ENCODE measurements around the gene CDH12. TPM values are rescaled to one million over a fixed set of nuclear protein-coding genes. Genes with fewer than 3 reads are reported as not detected.

CDH12 gene
- total RNA-seq, 1 experiment from 2014 or later = 2.3 TPM

DNA sequence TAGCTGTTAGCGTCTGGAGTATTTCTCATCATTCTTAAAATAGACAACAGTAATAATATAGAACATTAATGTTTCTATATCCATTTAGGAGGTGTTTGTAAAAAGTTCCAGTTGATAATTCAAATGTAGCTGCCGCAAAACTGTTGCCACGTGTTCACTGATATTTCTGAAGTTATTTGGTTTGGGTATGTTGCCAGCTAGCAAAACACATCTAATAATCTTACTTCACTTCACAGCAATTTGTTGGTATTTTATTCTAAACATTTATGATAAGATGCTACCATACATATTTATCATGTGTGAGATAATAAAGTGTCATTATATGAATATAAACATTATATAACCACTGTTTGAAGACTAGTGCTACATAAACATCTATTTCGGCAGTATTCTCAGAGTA, 101.6 kb downstream of the CDH12 start:
- CTCF ChIA-PET = no interaction called here
- TF ChIP-seq, protein P1, sequence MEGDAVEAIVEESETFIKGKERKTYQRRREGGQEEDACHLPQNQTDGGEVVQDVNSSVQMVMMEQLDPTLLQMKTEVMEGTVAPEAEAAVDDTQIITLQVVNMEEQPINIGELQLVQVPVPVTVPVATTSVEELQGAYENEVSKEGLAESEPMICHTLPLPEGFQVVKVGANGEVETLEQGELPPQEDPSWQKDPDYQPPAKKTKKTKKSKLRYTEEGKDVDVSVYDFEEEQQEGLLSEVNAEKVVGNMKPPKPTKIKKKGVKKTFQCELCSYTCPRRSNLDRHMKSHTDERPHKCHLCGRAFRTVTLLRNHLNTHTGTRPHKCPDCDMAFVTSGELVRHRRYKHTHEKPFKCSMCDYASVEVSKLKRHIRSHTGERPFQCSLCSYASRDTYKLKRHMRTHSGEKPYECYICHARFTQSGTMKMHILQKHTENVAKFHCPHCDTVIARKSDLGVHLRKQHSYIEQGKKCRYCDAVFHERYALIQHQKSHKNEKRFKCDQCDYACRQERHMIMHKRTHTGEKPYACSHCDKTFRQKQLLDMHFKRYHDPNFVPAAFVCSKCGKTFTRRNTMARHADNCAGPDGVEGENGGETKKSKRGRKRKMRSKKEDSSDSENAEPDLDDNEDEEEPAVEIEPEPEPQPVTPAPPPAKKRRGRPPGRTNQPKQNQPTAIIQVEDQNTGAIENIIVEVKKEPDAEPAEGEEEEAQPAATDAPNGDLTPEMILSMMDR (IDR thresholded peaks at IDR 0.05; ENCODE audit: unreplicated experiment) = no peak
- no TSS peak for BruUV-seq (replicated peaks)
- Mint-ChIP-seq H3K27ac (ENCODE audit: unreplicated experiment) (no peak overlapping the region), H3K4me1 (ENCODE audit: low read depth, unreplicated experiment) (no peaks in the 10 kb centered on the region), H3K36me3 (ENCODE audit: insufficient read depth, unreplicated experiment) (no peaks in the 10 kb centered on the region), H3K27me3 (ENCODE audit: unreplicated experiment) (no peaks in the 10 kb centered on the region), H3K4me3 (ENCODE audit: low read depth, unreplicated experiment) (no peak overlapping the region), H3K9me3 (ENCODE audit: low read depth, unreplicated experiment) (peaks cover 8% of the 10 kb centered on the region)
- intact Hi-C loops (cut with micrococcal nuclease; ENCODE audit: unreplicated experiment) = no loop called here
- DNase-seq = no peak

DNA sequence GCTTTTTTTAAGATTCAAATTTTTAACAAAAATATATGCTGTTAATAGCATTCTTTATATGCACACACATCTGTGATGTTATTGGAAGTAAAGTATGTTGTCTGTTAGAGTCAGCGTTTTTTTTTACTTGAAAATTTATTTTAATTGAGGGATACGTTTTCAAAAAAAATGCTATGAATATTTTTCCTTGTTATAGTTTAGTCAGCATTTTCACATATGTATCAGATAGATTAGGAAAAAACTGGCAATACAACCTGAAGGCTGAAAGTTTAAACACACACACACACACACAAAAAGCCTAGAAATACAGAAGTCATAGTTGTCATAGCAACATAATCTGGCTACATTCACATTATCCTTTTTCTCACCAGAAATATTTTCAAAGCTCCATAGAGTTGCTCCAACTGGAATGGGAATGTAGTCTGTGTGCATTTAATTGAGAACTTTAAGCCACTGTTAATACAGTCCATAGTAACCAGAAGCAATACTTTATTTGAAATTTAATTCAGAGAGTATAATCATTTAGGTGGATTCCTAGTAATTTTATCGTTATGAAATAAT, 116.6 kb downstream of the CDH12 start:
- CTCF ChIA-PET = no interaction called here
- Mint-ChIP-seq H3K4me1 (ENCODE audit: low read depth, unreplicated experiment) (no peaks in the 10 kb centered on the region), H3K27me3 (ENCODE audit: unreplicated experiment) (no peaks in the 10 kb centered on the region), H3K9me3 (ENCODE audit: low read depth, unreplicated experiment) (no peaks in the 10 kb centered on the region), H3K4me3 (ENCODE audit: low read depth, unreplicated experiment) (no peak overlapping the region), H3K27ac (ENCODE audit: unreplicated experiment) (no peak overlapping the region), H3K36me3 (ENCODE audit: insufficient read depth, unreplicated experiment) (no peaks in the 10 kb centered on the region)
- intact Hi-C loops (cut with micrococcal nuclease; ENCODE audit: unreplicated experiment) = no loop called here
- no peak for DNase-seq
- TF ChIP-seq, protein P1 (IDR thresholded peaks at IDR 0.05; ENCODE audit: unreplicated experiment) = no peak
- BruUV-seq (replicated peaks) = no TSS peak

DNA sequence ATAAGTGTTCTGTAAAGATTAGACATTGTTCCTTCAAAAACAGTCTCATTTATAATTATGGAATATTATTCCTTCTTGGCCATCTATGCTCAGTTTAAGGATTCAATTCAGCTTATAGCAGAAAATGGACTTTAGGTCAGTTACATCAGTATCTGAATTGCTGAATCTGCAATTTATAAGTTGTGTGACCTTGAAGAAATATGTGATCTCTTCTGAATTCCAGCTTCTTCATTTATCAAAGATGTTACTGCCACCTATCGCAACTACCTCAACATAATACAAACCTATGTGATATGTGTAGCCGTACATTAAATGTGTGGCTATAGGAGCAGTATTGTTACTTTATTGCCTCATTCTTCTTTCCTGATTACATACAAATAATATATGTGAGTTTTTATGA, 118.2 kb downstream of the CDH12 start:
- no peak for DNase-seq
- H3K27ac Mint-ChIP-seq (ENCODE audit: unreplicated experiment) = no peak overlapping the region
- CTCF ChIA-PET = no interaction called here
- BruUV-seq (replicated peaks) = no TSS peak
- intact Hi-C loops (cut with micrococcal nuclease; ENCODE audit: unreplicated experiment) = no loop called here
- H3K27me3 Mint-ChIP-seq (ENCODE audit: unreplicated experiment) = no peaks in the 10 kb centered on the region
- H3K4me1 Mint-ChIP-seq (ENCODE audit: low read depth, unreplicated experiment) = no peaks in the 10 kb centered on the region
- no peaks in the 10 kb centered on the region for H3K9me3 Mint-ChIP-seq (ENCODE audit: low read depth, unreplicated experiment)
- H3K36me3 Mint-ChIP-seq (ENCODE audit: insufficient read depth, unreplicated experiment) = no peaks in the 10 kb centered on the region
- no peak overlapping the region for H3K4me3 Mint-ChIP-seq (ENCODE audit: low read depth, unreplicated experiment)
- TF ChIP-seq, protein P1 (IDR thresholded peaks at IDR 0.05; ENCODE audit: unreplicated experiment) = no peak

DNA sequence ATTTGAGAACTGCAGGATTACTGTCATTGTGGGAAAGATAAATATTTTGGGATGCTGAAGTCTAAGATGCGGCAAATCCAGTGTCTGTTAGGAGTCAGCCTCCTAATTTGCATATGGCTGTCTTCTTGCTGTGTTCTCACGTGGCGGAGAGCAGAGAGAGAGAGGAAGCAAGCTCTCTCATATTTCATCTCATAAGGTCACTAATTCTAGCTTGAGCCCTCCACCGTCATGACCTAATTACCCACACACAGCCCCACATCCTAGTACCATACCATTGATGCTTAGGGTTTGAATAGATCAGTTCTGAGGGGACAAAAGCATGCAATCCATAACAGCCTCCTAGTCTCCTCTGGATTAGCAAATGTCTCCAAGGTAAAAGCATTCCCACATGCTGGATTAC, 124.5 kb downstream of the CDH12 start:
- DNase-seq = no peak
- Mint-ChIP-seq H3K4me3 (ENCODE audit: low read depth, unreplicated experiment) (no peak overlapping the region), H3K4me1 (ENCODE audit: low read depth, unreplicated experiment) (no peaks in the 10 kb centered on the region), H3K36me3 (ENCODE audit: insufficient read depth, unreplicated experiment) (no peaks in the 10 kb centered on the region), H3K9me3 (ENCODE audit: low read depth, unreplicated experiment) (peaks cover 5% of the 10 kb centered on the region), H3K27me3 (ENCODE audit: unreplicated experiment) (no peaks in the 10 kb centered on the region), H3K27ac (ENCODE audit: unreplicated experiment) (no peak overlapping the region)
- TF ChIP-seq, protein P1 (IDR thresholded peaks at IDR 0.05; ENCODE audit: unreplicated experiment) = no peak
- intact Hi-C loops (cut with micrococcal nuclease; ENCODE audit: unreplicated experiment) = no loop called here
- CTCF ChIA-PET = no interaction called here
- no TSS peak for BruUV-seq (replicated peaks)
